Measurements from ENCODE around the gene JAKMIP2. TPM values are rescaled to one million over a fixed set of nuclear protein-coding genes. Genes with fewer than 3 reads are reported as not detected.

The JAKMIP2 gene
- total and polyA plus RNA-seq, 5 donors from 2014 or later: 0.26 to 5.0 (median 2.4) TPM

DNA sequence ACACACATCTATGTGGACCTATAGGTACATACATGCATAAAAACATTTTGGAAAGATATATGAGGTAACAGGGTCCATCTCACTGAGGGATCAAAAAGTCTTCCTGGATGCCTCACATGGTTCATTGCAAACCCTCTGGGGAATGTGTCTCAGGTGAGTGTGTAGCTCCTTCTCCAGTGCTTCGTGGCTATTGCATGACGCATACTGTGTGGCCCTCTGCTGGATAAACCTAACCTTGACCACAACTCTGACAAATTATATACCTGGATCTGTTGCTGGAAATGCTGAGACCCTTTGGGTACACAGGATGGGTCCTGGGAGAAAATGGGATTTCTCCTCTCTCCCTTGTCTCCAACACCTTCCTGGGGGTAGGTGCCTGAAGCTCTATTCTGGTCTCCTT, 91.9 kb downstream of the JAKMIP2 start:
- H3K9me3 ChIP-seq (ENCODE audit: control insufficient read depth in 2 of 2, low read length in 2 of 2): no peaks in the 10 kb centered on the region
- ATAC-seq (ENCODE audit: low read depth in 2 of 2): no peak
- Mint-ChIP-seq H3K4me1 (peaks cover 0 to 3% (median 0%) of the 10 kb centered on the region in 4 donors), H3K27ac (no peak overlapping the region), H3K9me3 (peaks cover 0 to 5% (median 0%) of the 10 kb centered on the region in 7 donors), H3K4me3 (no peak overlapping the region), H3K27me3 (no peaks in the 10 kb centered on the region), H3K36me3 (no peaks in the 10 kb centered on the region)
- no peaks in the 10 kb centered on the region for H3K36me3 ChIP-seq (ENCODE audit: control insufficient read depth, insufficient read depth, low read length)
- H3K27me3 ChIP-seq (ENCODE audit: control insufficient read depth, insufficient read depth, low read length): no peaks in the 10 kb centered on the region
- DNase-seq: no peak
- no peaks in the 10 kb centered on the region for H3K4me1 ChIP-seq (ENCODE audit: control insufficient read depth, insufficient read depth, low read length, poor library complexity, severe bottlenecking)
- H3K4me3 ChIP-seq (ENCODE audit: low read depth, low read length): no peak overlapping the region
- no peak overlapping the region for H3K27ac ChIP-seq (ENCODE audit: insufficient read depth, low read length, poor library complexity, severe bottlenecking)

DNA sequence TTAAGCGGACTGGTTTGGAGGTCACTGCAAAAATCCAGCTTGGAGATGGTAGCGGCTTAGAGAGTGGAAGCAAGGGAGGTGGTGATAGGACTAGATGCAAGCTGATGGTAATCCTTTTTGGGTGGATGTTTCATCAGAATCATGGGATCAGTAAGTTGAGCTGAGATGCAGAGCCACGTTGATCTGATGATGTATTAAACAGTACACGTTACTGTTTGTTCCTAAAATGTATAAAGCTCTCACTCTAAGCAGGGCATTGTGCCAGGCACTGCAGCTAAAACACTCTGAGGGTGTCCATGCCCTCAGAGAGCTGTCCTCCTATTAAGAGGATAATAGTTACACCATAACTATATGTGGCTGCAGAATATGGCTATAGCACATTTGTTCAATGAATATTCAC, 93.1 kb downstream of the JAKMIP2 start:
- ATAC-seq (ENCODE audit: low read depth in 2 of 2): no peak

DNA sequence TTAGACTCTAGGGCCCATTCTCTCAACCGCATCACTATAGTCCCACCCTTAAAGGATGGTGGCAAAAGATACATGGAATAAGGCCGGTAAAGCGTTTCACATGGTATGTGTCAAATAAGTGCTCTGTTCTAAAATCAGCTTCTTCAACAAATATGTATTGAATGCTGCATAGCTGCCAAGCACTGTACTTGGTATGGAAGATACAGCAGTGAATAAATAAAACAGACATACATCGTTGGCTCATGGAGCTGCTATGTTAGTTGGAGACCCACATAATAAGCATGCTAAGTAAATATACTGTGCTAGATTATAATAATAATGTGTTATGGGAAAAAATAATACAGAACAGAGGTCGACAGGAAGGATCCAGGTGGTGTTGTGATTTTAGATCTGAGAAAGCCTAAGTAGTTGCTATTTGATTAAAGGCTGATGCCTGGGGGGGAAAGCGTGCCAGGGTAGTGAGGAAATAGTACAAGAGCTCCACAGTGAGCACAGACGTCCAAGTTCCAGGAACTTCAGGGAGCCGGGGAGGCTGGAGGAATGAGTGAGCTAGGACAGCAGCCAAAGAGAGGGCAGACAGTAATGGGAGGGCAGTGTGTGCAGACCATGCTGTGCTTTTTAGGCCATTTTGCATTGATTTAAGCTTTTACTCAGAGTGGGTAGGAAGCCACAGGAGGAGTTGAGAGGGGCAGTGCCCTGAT, 93.7 kb downstream of the JAKMIP2 start:
- peaks cover 0 to 3% (median 0%) of the 10 kb centered on the region in 4 donors for H3K4me1 Mint-ChIP-seq
- Histone ChIP-seq H3K36me3 (ENCODE audit: control insufficient read depth, insufficient read depth, low read length) (no peaks in the 10 kb centered on the region), H3K4me1 (ENCODE audit: control insufficient read depth, insufficient read depth, low read length, poor library complexity, severe bottlenecking) (no peaks in the 10 kb centered on the region), H3K27me3 (ENCODE audit: control insufficient read depth, insufficient read depth, low read length) (no peaks in the 10 kb centered on the region), H3K4me3 (ENCODE audit: low read depth, low read length) (no peak overlapping the region), H3K27ac (ENCODE audit: insufficient read depth, low read length, poor library complexity, severe bottlenecking) (no peak overlapping the region), H3K9me3 (ENCODE audit: control insufficient read depth in 2 of 2, low read length in 2 of 2) (no peaks in the 10 kb centered on the region)
- ATAC-seq (ENCODE audit: low read depth in 2 of 2) (no peak), DNase-seq (no peak)
- H3K36me3 Mint-ChIP-seq: no peaks in the 10 kb centered on the region
- peak overlapping the region in 1 of 3 donors; percentile 28 for H3K27ac Mint-ChIP-seq
- no peaks in the 10 kb centered on the region for H3K27me3 Mint-ChIP-seq
- H3K4me3 Mint-ChIP-seq: peak overlapping the region in 1 of 4 donors; percentile 48
- H3K9me3 Mint-ChIP-seq: peaks cover 0 to 3% (median 0%) of the 10 kb centered on the region in 7 donors

More for the DNA sequence above, 93.1 kb downstream of the JAKMIP2 start:
- H3K36me3 Mint-ChIP-seq: no peaks in the 10 kb centered on the region
- Histone ChIP-seq H3K9me3 (ENCODE audit: control insufficient read depth in 2 of 2, low read length in 2 of 2) (no peaks in the 10 kb centered on the region), H3K27me3 (ENCODE audit: control insufficient read depth, insufficient read depth, low read length) (no peaks in the 10 kb centered on the region), H3K4me3 (ENCODE audit: low read depth, low read length) (no peak overlapping the region), H3K27ac (ENCODE audit: insufficient read depth, low read length, poor library complexity, severe bottlenecking) (no peak overlapping the region), H3K4me1 (ENCODE audit: control insufficient read depth, insufficient read depth, low read length, poor library complexity, severe bottlenecking) (no peaks in the 10 kb centered on the region), H3K36me3 (ENCODE audit: control insufficient read depth, insufficient read depth, low read length) (no peaks in the 10 kb centered on the region)
- H3K27me3 Mint-ChIP-seq: no peaks in the 10 kb centered on the region
- no peak overlapping the region for H3K4me3 Mint-ChIP-seq
- DNase-seq: no peak
- H3K4me1 Mint-ChIP-seq: peaks cover 0 to 3% (median 0%) of the 10 kb centered on the region in 4 donors
- H3K9me3 Mint-ChIP-seq: peaks cover 0 to 3% (median 0%) of the 10 kb centered on the region in 7 donors
- no peak overlapping the region for H3K27ac Mint-ChIP-seq

DNA sequence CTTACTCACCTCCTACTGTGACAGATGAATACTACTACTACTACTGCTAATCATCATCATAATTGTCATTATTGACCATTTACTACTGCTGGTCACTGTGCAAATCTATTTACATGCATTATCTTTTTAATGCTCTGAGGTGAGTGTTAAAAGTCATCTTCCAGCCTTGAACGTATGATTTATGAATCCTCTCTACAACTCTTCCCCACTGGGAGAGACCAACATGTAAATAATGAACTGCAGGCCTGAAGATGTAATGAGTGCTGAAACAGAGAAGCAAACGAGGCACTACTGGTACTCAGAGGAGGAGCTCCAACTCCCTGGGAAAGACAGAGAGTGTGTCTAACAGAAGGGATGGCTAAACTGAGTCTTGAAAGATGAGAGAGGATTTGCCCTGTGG, 95.4 kb downstream of the JAKMIP2 start:
- Histone ChIP-seq H3K9me3 (ENCODE audit: control insufficient read depth in 2 of 2, low read length in 2 of 2) (no peaks in the 10 kb centered on the region), H3K36me3 (ENCODE audit: control insufficient read depth, insufficient read depth, low read length) (no peaks in the 10 kb centered on the region), H3K27me3 (ENCODE audit: control insufficient read depth, insufficient read depth, low read length) (no peaks in the 10 kb centered on the region), H3K4me3 (ENCODE audit: low read depth, low read length) (no peak overlapping the region), H3K27ac (ENCODE audit: insufficient read depth, low read length, poor library complexity, severe bottlenecking) (no peak overlapping the region), H3K4me1 (ENCODE audit: control insufficient read depth, insufficient read depth, low read length, poor library complexity, severe bottlenecking) (no peaks in the 10 kb centered on the region)
- Mint-ChIP-seq H3K9me3 (peaks cover 0 to 5% (median 0%) of the 10 kb centered on the region in 7 donors), H3K4me3 (no peak overlapping the region), H3K4me1 (no peaks in the 10 kb centered on the region), H3K36me3 (no peaks in the 10 kb centered on the region), H3K27me3 (no peaks in the 10 kb centered on the region), H3K27ac (no peak overlapping the region)
- ATAC-seq (ENCODE audit: low read depth in 2 of 2): no peak
- no peak for DNase-seq

DNA sequence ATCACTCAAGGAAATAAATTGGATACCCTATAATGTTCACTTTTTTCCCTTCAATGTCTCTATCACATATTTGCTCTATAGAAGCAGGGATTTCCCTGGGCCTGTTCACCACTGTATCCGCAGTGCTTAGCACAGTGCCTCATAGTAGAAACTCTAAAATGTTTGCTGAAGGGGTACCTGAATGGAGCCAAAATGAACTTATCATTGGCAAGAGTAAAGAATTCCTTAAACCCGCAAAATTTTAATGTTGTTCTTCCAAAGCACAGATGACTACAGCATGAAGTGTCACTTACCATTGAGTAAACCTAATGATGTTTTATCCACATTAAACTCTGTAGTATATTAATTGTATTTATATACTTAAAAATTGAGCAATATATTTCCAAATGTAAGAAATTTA, 96.1 kb downstream of the JAKMIP2 start:
- no peaks in the 10 kb centered on the region for H3K4me1 Mint-ChIP-seq
- Histone ChIP-seq H3K4me3 (ENCODE audit: low read depth, low read length) (no peak overlapping the region), H3K36me3 (ENCODE audit: control insufficient read depth, insufficient read depth, low read length) (no peaks in the 10 kb centered on the region), H3K27me3 (ENCODE audit: control insufficient read depth, insufficient read depth, low read length) (no peaks in the 10 kb centered on the region), H3K9me3 (ENCODE audit: control insufficient read depth in 2 of 2, low read length in 2 of 2) (no peaks in the 10 kb centered on the region), H3K4me1 (ENCODE audit: control insufficient read depth, insufficient read depth, low read length, poor library complexity, severe bottlenecking) (no peaks in the 10 kb centered on the region), H3K27ac (ENCODE audit: insufficient read depth, low read length, poor library complexity, severe bottlenecking) (no peak overlapping the region)
- no peak for DNase-seq
- H3K4me3 Mint-ChIP-seq: no peak overlapping the region
- no peaks in the 10 kb centered on the region for H3K36me3 Mint-ChIP-seq
- ATAC-seq (ENCODE audit: low read depth in 2 of 2): no peak
- no peak overlapping the region for H3K27ac Mint-ChIP-seq
- no peaks in the 10 kb centered on the region for H3K27me3 Mint-ChIP-seq
- H3K9me3 Mint-ChIP-seq: peaks cover 0 to 6% (median 0%) of the 10 kb centered on the region in 7 donors

DNA sequence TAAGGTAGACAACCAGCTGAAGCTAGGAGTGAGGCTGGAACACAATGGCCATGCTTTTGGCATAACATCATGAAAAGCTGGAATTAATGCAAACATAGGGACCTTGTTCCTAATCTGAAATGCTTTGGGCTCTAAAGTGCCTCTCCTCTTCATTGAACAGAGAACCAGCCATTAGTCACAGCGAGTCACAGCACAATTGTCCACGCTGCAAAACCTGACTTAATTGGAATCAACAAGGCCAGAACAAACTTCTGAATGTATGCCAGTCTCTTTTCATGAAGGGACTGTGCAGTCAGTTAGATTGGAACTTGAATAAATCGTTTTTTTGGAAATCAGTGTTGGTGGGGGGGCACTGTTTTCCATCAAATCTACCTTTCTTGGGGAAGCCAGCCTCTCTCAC, 96.5 kb downstream of the JAKMIP2 start:
- H3K4me3 ChIP-seq (ENCODE audit: low read depth, low read length): no peak overlapping the region
- ATAC-seq (ENCODE audit: low read depth in 2 of 2): no peak
- H3K36me3 Mint-ChIP-seq: no peaks in the 10 kb centered on the region
- H3K4me3 Mint-ChIP-seq: no peak overlapping the region
- H3K4me1 ChIP-seq (ENCODE audit: control insufficient read depth, insufficient read depth, low read length, poor library complexity, severe bottlenecking): no peaks in the 10 kb centered on the region
- no peak for DNase-seq
- H3K27ac Mint-ChIP-seq: no peak overlapping the region
- no peaks in the 10 kb centered on the region for H3K27me3 ChIP-seq (ENCODE audit: control insufficient read depth, insufficient read depth, low read length)
- H3K27me3 Mint-ChIP-seq: no peaks in the 10 kb centered on the region
- no peaks in the 10 kb centered on the region for H3K36me3 ChIP-seq (ENCODE audit: control insufficient read depth, insufficient read depth, low read length)
- no peaks in the 10 kb centered on the region for H3K4me1 Mint-ChIP-seq
- peaks cover 0 to 7% (median 0%) of the 10 kb centered on the region in 7 donors for H3K9me3 Mint-ChIP-seq
- no peaks in the 10 kb centered on the region for H3K9me3 ChIP-seq (ENCODE audit: control insufficient read depth in 2 of 2, low read length in 2 of 2)
- no peak overlapping the region for H3K27ac ChIP-seq (ENCODE audit: insufficient read depth, low read length, poor library complexity, severe bottlenecking)

DNA sequence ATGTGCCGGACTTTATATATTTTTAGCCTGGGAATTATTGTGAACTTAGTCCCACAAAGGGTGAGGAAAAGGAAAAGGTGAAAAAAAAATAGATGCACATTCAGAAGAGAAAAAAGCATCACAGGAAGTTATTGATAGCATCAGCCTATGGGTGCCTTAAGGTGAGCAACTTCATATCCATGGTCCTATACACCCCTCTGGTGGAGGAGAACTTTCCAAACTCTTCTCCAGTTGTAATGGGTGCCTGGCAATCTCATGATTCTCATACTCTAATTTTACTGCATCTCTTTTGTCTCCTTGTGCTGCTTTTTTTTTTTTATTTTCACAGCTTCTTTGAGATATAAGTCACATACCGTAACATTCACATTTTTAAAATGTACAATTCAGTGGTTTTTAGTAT, 107.4 kb downstream of the JAKMIP2 start:
- no peaks in the 10 kb centered on the region for H3K4me1 Mint-ChIP-seq
- H3K4me3 Mint-ChIP-seq: no peak overlapping the region
- no peaks in the 10 kb centered on the region for H3K36me3 ChIP-seq (ENCODE audit: control insufficient read depth, insufficient read depth, low read length)
- no peaks in the 10 kb centered on the region for H3K27me3 Mint-ChIP-seq
- DNase-seq: no peak
- ATAC-seq (ENCODE audit: low read depth in 2 of 2): no peak
- H3K36me3 Mint-ChIP-seq: no peaks in the 10 kb centered on the region
- H3K27ac Mint-ChIP-seq: no peak overlapping the region
- no peak overlapping the region for H3K27ac ChIP-seq (ENCODE audit: insufficient read depth, low read length, poor library complexity, severe bottlenecking)
- H3K9me3 Mint-ChIP-seq: peaks cover 0 to 3% (median 0%) of the 10 kb centered on the region in 7 donors
- no peaks in the 10 kb centered on the region for H3K9me3 ChIP-seq (ENCODE audit: control insufficient read depth in 2 of 2, low read length in 2 of 2)
- no peaks in the 10 kb centered on the region for H3K27me3 ChIP-seq (ENCODE audit: control insufficient read depth, insufficient read depth, low read length)
- no peaks in the 10 kb centered on the region for H3K4me1 ChIP-seq (ENCODE audit: control insufficient read depth, insufficient read depth, low read length, poor library complexity, severe bottlenecking)
- no peak overlapping the region for H3K4me3 ChIP-seq (ENCODE audit: low read depth, low read length)

DNA sequence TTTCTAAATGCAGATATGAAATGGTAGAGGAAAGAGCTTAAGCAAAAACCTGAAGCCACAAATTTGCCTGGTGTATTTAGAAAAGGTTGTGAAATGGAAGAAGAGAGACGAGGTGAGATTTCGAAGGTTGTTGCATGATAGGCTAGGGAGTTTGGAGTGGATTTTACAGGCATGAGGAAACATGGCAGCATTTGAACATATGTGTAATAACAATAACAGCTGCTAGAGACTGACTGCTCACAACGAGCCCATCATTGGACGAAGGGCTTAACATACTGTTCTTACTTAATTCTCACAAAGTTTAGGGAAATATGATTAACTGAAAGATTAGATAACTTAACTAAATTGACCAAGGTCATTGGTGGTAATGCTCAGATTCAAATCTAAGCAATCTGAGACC, 108.1 kb downstream of the JAKMIP2 start:
- Mint-ChIP-seq H3K4me3 (no peak overlapping the region), H3K27me3 (no peaks in the 10 kb centered on the region), H3K4me1 (no peaks in the 10 kb centered on the region), H3K9me3 (peaks cover 0 to 3% (median 0%) of the 10 kb centered on the region in 7 donors), H3K27ac (no peak overlapping the region), H3K36me3 (no peaks in the 10 kb centered on the region)
- Histone ChIP-seq H3K36me3 (ENCODE audit: control insufficient read depth, insufficient read depth, low read length) (no peaks in the 10 kb centered on the region), H3K4me1 (ENCODE audit: control insufficient read depth, insufficient read depth, low read length, poor library complexity, severe bottlenecking) (no peaks in the 10 kb centered on the region), H3K9me3 (ENCODE audit: control insufficient read depth in 2 of 2, low read length in 2 of 2) (no peaks in the 10 kb centered on the region), H3K4me3 (ENCODE audit: low read depth, low read length) (no peak overlapping the region), H3K27ac (ENCODE audit: insufficient read depth, low read length, poor library complexity, severe bottlenecking) (no peak overlapping the region), H3K27me3 (ENCODE audit: control insufficient read depth, insufficient read depth, low read length) (no peaks in the 10 kb centered on the region)
- DNase-seq (no peak), ATAC-seq (ENCODE audit: low read depth in 2 of 2) (no peak)
